ENCODE measurements around the gene ABO. TPM values are rescaled to one million over a fixed set of nuclear protein-coding genes. Genes with fewer than 3 reads are reported as not detected.

Gene ABO
- total and polyA plus RNA-seq, 9 of the 15 experiments (the other 6 are each of a cell fraction or from before 2014, with no cell fraction given) = 5.0 to 21.9 (median 11.9) TPM

DNA sequence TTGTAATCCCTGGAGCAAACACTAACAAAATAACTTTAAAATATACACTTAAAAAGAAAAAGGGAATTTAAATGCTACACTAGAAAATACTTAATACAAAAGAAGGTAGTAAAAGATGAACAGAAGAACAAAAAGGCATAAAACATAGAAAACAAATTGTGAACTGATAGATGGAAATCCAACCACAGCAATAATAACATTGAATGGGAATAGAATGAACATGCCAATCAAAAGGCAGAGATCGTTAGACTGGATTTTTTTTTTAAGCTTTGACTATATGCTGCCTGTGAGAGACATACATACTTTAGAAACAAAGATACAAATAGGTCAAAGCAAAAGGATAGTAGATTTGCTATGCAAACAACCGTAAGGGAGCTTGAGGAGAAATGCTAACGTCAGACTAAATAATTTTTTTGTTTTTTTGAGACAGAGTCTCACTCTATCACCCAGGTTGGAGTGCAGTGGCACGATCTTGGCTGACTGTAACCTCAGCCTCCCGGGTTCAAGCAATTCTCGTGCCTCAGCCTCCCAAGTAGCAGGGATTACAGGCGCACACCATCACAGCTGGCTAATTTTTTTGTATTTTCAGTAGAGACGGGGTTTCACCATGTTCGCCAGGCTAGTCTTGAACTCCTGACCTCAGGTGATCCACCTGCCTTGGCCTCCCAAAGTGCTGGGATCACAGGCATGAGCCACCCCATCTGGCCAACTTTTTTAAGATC lies 6.5 kb downstream of the ABO start (continued):
- no peak for TF ChIP-seq RREB1 (CRISPR knock-in tag; IDR thresholded peaks at IDR 0.05)
- no peak for TF ChIP-seq PHF8 (IDR thresholded peaks at IDR 0.05; ENCODE audit: borderline replicate concordance, low read length)
- TF ChIP-seq CBFA2T3 (IDR thresholded peaks at IDR 0.05) = no peak
- TF ChIP-seq ZNF57 (CRISPR knock-in tag; IDR thresholded peaks at IDR 0.05) = no peak
- TF ChIP-seq ETV1 (tag; conservative IDR thresholded peaks at IDR 0.05; ENCODE audit: low read depth) = no peak
- TF ChIP-seq EGR1 (conservative IDR thresholded peaks at IDR 0.05) = no peak
- no peak for TF ChIP-seq THAP12 (CRISPR knock-in tag; IDR thresholded peaks at IDR 0.05)
- TF ChIP-seq FIP1L1 (IDR thresholded peaks at IDR 0.05; ENCODE audit: low read depth, low read length, poor library complexity, severe bottlenecking) = no peak
- TF ChIP-seq, protein P1, sequence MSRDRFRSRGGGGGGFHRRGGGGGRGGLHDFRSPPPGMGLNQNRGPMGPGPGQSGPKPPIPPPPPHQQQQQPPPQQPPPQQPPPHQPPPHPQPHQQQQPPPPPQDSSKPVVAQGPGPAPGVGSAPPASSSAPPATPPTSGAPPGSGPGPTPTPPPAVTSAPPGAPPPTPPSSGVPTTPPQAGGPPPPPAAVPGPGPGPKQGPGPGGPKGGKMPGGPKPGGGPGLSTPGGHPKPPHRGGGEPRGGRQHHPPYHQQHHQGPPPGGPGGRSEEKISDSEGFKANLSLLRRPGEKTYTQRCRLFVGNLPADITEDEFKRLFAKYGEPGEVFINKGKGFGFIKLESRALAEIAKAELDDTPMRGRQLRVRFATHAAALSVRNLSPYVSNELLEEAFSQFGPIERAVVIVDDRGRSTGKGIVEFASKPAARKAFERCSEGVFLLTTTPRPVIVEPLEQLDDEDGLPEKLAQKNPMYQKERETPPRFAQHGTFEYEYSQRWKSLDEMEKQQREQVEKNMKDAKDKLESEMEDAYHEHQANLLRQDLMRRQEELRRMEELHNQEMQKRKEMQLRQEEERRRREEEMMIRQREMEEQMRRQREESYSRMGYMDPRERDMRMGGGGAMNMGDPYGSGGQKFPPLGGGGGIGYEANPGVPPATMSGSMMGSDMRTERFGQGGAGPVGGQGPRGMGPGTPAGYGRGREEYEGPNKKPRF (IDR thresholded peaks at IDR 0.05; ENCODE audit: low read depth, low read length) = no peak
- no peak for TF ChIP-seq ZNF436 (CRISPR knock-in tag; IDR thresholded peaks at IDR 0.05)
- no peak for TF ChIP-seq TRIM24 (IDR thresholded peaks at IDR 0.05)
- no peak for TF ChIP-seq KLF16 (IDR thresholded peaks at IDR 0.05)
- no peak for TF ChIP-seq ZNF551 (CRISPR knock-in tag; IDR thresholded peaks at IDR 0.05)
- no peak for TF ChIP-seq IFI16 (CRISPR knock-in tag; IDR thresholded peaks at IDR 0.05)
- TF ChIP-seq HDGF (IDR thresholded peaks at IDR 0.05) = no peak; the same call in 1 of the 2 replicates
- TF ChIP-seq DEAF1 (CRISPR knock-in tag; IDR thresholded peaks at IDR 0.05) = no peak
- 0 out of 2 replicates have a peak, but pooled peaks have one; percentile 44 for TF ChIP-seq ZNF644 (tag; IDR thresholded peaks at IDR 0.05; ENCODE audit: low read depth)

Data from K562 (cell line).